Effector memory CD4-positive, alpha-beta T cell (primary cell): ENCODE results near the gene KRT6B.
"Not testable (repeated sequence)": the region's sequence is repeated elsewhere in the genome, so short reads cannot be mapped to it uniquely, and the experiment has no call there.

ENCODE experiments used
- DNase-seq, 3 donors: peaks; one replicate each; pipeline ENCODE4 v3.0.0-alpha.2; 2020
- H3K27ac ChIP-seq: 2 replicates; pipeline ENCODE4 v1.7.0; 2013; ENCODE audit warnings: mild to moderate bottlenecking, low read length, moderate library complexity; ENCODE audit not compliant: insufficient read depth, poor library complexity, severe bottlenecking
- H3K27me3 ChIP-seq: replicated peaks from 2 replicates; pipeline ENCODE4 v1.7.0; 2013; ENCODE audit warnings: mild to moderate bottlenecking, low read length; ENCODE audit not compliant: insufficient read depth, control insufficient read depth, poor library complexity, severe bottlenecking
- H3K36me3 ChIP-seq: 2 replicates; pipeline ENCODE4 v1.7.0; 2013; ENCODE audit warnings: mild to moderate bottlenecking, low read length, moderate library complexity; ENCODE audit not compliant: control insufficient read depth, insufficient read depth
- H3K4me1 ChIP-seq: 2 replicates; pipeline ENCODE4 v1.7.0; 2013; ENCODE audit warnings: low read length, mild to moderate bottlenecking; ENCODE audit not compliant: control insufficient read depth, insufficient read depth, poor library complexity, severe bottlenecking
- H3K4me3 ChIP-seq: 2 replicates; pipeline ENCODE4 v1.7.0; 2013; ENCODE audit warnings: low read length, low read depth, mild to moderate bottlenecking; ENCODE audit not compliant: insufficient read depth, poor library complexity, severe bottlenecking
- H3K9me3 ChIP-seq: 2 replicates; pipeline ENCODE4 v1.7.0; 2013; ENCODE audit warnings: mild to moderate bottlenecking, low read length, moderate library complexity; ENCODE audit not compliant: control insufficient read depth

Gene KRT6B

GRCh38 chr12:52494100-52494499 is 42.2 kb upstream of the KRT6B start:
- Histone ChIP-seq H3K27me3 (no peaks in the 10 kb centered on the region), H3K4me3 (no peak overlapping the region), H3K4me1 (no peaks in the 10 kb centered on the region), H3K36me3 (no peaks in the 10 kb centered on the region), H3K27ac (no peak overlapping the region), H3K9me3 (no peaks in the 10 kb centered on the region)
- DNase-seq = no peak

- Histone ChIP-seq H3K27ac (no peak within 1 kb of the TSS), H3K9me3 (no peaks in the 10 kb centered on the region), H3K27me3 (no peaks in the 10 kb centered on the region), H3K4me1 (no peaks in the 10 kb centered on the region), H3K36me3 (no peaks in the 10 kb centered on the region), H3K4me3 (no peak within 1 kb of the TSS)
- no peak for DNase-seq
Observed at GRCh38 chr12:52493172-52493571, 41.2 kb upstream of the KRT6B start, which contains the start of gene KRT6A. TSS of gene KRT6A (minus strand) at chr12:52493257. CDS start at chr12:52493188, 69 bp downstream.

- H3K4me3 ChIP-seq, H3K9me3 ChIP-seq, H3K27me3 ChIP-seq, H3K27ac ChIP-seq, H3K4me1 ChIP-seq, H3K36me3 ChIP-seq, DNase-seq: not testable (repeated sequence)
Observed at GRCh38 chr12:52492405-52492804, 40.5 kb upstream of the KRT6B start.

DNA sequence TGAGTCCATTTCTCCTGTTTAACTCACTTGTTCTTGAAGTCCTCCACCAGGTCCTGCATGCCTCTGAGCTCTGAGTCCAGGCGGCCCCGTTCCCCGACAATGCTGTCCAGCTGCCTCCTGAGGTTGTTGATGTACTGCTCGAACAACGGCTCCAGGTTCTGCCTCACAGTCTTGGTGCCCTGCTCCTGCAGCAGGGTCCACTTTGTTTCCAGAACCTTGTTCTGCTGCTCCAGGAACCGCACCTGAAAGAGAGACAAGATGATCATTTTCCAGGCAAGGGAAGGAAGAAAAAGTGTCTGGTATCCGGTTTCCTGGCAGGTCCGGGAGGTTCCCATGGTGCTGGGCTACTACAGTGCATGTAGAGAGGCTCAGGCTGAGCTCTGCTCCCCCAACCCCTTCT is 39.5 kb upstream of the KRT6B start:
- H3K4me3 ChIP-seq, H3K27ac ChIP-seq, H3K9me3 ChIP-seq, H3K36me3 ChIP-seq, H3K4me1 ChIP-seq, H3K27me3 ChIP-seq, DNase-seq: not testable (repeated sequence)

- Histone ChIP-seq H3K9me3 (no peaks in the 10 kb centered on the region), H3K27ac (no peak overlapping the region), H3K27me3 (no peaks in the 10 kb centered on the region), H3K4me3 (no peak overlapping the region), H3K4me1 (no peaks in the 10 kb centered on the region), H3K36me3 (no peaks in the 10 kb centered on the region)
- no peak for DNase-seq
Observed at GRCh38 chr12:52488736-52489135, 36.8 kb upstream of the KRT6B start.

DNA sequence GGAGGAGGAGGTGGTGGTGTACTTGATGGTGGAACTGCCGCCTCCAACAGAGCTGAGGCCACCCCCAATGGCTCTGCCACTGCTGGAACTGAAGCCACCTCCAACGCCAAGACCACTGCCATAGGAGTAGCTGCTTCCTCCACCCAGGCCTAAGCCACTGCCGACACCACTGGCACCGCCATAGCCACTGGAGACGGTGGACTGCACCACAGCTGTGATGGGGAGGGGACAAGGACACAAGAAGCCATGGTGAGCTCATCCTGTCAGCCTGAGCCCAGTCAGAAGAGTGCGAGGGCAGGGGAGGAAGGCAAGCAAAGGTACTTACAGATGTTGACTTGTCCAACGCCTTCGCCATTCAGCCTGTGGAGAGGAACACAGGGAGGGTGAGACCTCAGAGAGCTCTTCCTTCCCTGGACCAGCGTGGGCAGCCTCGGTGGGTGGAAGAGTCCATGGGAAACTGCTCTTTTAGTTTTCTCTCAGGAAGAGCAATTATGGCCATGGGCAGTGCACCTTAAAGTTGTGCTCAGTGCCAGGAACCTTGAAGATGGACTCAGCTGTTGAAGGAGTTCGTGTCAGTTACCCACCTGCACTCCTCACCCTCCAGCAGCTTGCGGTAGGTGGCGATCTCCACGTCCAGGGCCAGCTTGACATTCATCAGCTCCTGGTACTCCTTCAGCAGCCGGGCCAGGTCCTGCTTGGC is 35.9 kb upstream of the KRT6B start:
- H3K27ac ChIP-seq, H3K4me3 ChIP-seq, H3K36me3 ChIP-seq, H3K4me1 ChIP-seq, H3K27me3 ChIP-seq, DNase-seq, H3K9me3 ChIP-seq: not testable (repeated sequence)

- Histone ChIP-seq H3K27me3 (no peaks in the 10 kb centered on the region), H3K27ac (no peak overlapping the region), H3K9me3 (no peaks in the 10 kb centered on the region), H3K4me3 (no peak overlapping the region), H3K36me3 (no peaks in the 10 kb centered on the region), H3K4me1 (no peaks in the 10 kb centered on the region)
- DNase-seq = no peak
Observed at GRCh38 chr12:52487211-52487610, 35.3 kb upstream of the KRT6B start.

GRCh38 chr12:52486166-52487105 is 34.5 kb upstream of the KRT6B start:
- Histone ChIP-seq H3K27ac (no peak overlapping the region), H3K27me3 (no peaks in the 10 kb centered on the region), H3K36me3 (no peaks in the 10 kb centered on the region), H3K9me3 (no peaks in the 10 kb centered on the region), H3K4me3 (no peak overlapping the region), H3K4me1 (no peaks in the 10 kb centered on the region)
- DNase-seq = no peak

- DNase-seq = no peak
- Histone ChIP-seq H3K36me3 (no peaks in the 10 kb centered on the region), H3K27me3 (no peaks in the 10 kb centered on the region), H3K4me1 (no peaks in the 10 kb centered on the region), H3K9me3 (no peaks in the 10 kb centered on the region), H3K4me3 (no peak overlapping the region), H3K27ac (no peak overlapping the region)
Observed at GRCh38 chr12:52480073-52480472, 28.1 kb upstream of the KRT6B start.

- DNase-seq = no peak
- Histone ChIP-seq H3K27me3 (no peaks in the 10 kb centered on the region), H3K27ac (no peak overlapping the region), H3K36me3 (no peaks in the 10 kb centered on the region), H3K9me3 (no peaks in the 10 kb centered on the region), H3K4me1 (no peaks in the 10 kb centered on the region), H3K4me3 (no peak overlapping the region)
Observed at GRCh38 chr12:52477651-52478050, 25.7 kb upstream of the KRT6B start.
